ENCODE data around the gene POLR1F. TPM values are rescaled to one million over a fixed set of nuclear protein-coding genes. Genes with fewer than 3 reads are reported as not detected.

POLR1F gene
- total and polyA plus RNA-seq, 8 donors = 3.8 to 17.3 (median 6.0) TPM

DNA sequence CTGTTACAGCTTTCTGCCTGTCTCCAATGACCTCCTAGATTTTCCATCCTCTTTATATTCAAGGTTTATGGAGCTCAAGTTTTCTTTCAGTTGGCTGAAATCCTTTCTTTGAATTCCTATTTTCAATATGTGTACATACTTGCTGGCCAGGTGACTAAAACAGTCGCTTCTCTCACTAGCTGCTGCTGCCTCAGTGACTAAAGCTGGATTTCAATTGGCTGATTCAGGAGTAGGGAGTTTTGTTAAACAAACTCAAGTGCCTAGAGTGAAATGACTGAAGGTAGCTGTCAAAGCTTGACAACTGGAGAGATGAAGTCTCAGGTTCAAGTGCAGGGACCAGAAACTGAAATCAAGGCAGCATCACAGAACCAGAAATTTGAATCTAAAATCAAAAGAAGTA, 6.7 kb upstream of the POLR1F start:
- WGBS, 5 donors = 28 to 43% (median 39%) methylated on average over 1 of the region's 1 CpG
- H3K9me3 ChIP-seq = no peaks in the 10 kb centered on the region
- TF ChIP-seq EP300 (IDR thresholded peaks at IDR 0.05) (no peak), POLR2A (IDR thresholded peaks at IDR 0.05) (no peak), POLR2AphosphoS5 (IDR thresholded peaks at IDR 0.05) (no peak)
- TF ChIP-seq, protein P1, sequence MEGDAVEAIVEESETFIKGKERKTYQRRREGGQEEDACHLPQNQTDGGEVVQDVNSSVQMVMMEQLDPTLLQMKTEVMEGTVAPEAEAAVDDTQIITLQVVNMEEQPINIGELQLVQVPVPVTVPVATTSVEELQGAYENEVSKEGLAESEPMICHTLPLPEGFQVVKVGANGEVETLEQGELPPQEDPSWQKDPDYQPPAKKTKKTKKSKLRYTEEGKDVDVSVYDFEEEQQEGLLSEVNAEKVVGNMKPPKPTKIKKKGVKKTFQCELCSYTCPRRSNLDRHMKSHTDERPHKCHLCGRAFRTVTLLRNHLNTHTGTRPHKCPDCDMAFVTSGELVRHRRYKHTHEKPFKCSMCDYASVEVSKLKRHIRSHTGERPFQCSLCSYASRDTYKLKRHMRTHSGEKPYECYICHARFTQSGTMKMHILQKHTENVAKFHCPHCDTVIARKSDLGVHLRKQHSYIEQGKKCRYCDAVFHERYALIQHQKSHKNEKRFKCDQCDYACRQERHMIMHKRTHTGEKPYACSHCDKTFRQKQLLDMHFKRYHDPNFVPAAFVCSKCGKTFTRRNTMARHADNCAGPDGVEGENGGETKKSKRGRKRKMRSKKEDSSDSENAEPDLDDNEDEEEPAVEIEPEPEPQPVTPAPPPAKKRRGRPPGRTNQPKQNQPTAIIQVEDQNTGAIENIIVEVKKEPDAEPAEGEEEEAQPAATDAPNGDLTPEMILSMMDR (IDR thresholded peaks at IDR 0.05) = no peak

DNA sequence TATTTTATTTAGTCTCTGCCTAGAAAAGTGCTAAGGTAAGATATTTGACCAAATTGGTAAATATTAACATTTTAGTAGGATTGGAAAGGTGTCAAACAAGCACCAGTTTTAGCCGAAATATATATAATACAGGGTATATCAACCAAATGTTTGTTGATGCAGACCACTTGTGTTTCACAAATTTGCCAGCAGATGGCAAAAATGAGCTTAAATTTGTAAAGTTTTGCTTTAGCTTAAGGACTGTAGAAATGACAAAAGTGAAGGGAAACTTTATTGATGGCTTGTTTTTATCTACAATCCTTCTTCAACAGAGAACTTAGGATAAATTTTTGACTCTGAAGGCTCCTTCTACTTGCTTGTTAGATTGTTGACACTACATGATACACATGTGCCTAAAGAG, 4.8 kb upstream of the POLR1F start:
- H3K9me3 ChIP-seq = no peaks in the 10 kb centered on the region
- peak in 1 of 2 donors; percentile 70 for DNase-seq
- peaks cover 0 to 10% (median 8%) of the 10 kb centered on the region in 4 donors for H3K4me1 ChIP-seq
- H3K36me3 ChIP-seq = no peaks in the 10 kb centered on the region
- intact Hi-C loops (cut with DNase I; ENCODE audit: low total_unique reads) = loop anchor here (10.0 kb wide), 1 partner anchor 881 kb away; no protein-coding TSS in a partner anchor
- no peak overlapping the region for H3K4me3 ChIP-seq
- no peaks in the 10 kb centered on the region for H3K27me3 ChIP-seq
- TF ChIP-seq, protein P1 (IDR thresholded peaks at IDR 0.05) = peak in 4 of 7 experiments; percentile 26 to 48 (median 42)
- TF ChIP-seq POLR2A (IDR thresholded peaks at IDR 0.05) = no peak
- TF ChIP-seq POLR2AphosphoS5 (IDR thresholded peaks at IDR 0.05) = no peak
- TF ChIP-seq EP300 (IDR thresholded peaks at IDR 0.05) = no peak
- no peak overlapping the region for H3K27ac ChIP-seq
- 18 to 61% (median 41%) methylated on average over 1 of the region's 1 CpG for WGBS, 5 donors

More for the DNA sequence above, 6.7 kb upstream of the POLR1F start:
- Histone ChIP-seq H3K4me1 (no peaks in the 10 kb centered on the region), H3K36me3 (no peaks in the 10 kb centered on the region), H3K27ac (no peak overlapping the region), H3K27me3 (no peaks in the 10 kb centered on the region), H3K4me3 (no peak overlapping the region)
- intact Hi-C loops (cut with DNase I; ENCODE audit: low total_unique reads) = loop anchor here (10.0 kb wide), 1 partner anchor 879 kb away; no protein-coding TSS in a partner anchor
- DNase-seq = no peak

DNA sequence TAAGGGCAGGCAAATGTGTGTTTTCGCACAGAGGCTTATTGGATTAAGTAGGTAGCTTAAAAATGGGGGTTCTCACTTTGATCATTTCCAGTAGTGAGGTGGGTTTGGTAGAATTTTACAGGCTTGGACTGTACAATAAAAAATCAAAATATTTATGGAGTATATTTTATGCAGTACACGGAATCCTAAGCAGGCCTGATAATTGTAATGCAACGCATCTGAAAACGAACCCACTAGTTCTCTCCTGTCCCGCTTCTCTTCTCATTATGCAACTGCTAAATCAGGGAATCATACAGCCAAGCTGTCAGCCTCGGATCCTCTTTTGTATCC, 377 bp upstream of the POLR1F start:
- 52 to 60% (median 58%) methylated on average over 6 of the region's 6 CpGs for WGBS, 5 donors
- peak overlapping the region; percentile 76 to 94 (median 84) for H3K4me3 ChIP-seq
- DNase-seq = no peak
- intact Hi-C loops (cut with DNase I; ENCODE audit: low total_unique reads) = no loop called here
- H3K27ac ChIP-seq = peak overlapping the region in 4 of 5 donors; percentile 67 to 88 (median 74)
- TF ChIP-seq EP300 (IDR thresholded peaks at IDR 0.05) = no peak
- TF ChIP-seq, protein P1 (IDR thresholded peaks at IDR 0.05) = no peak
- H3K27me3 ChIP-seq = no peaks in the 10 kb centered on the region
- peaks cover 13 to 38% (median 30%) of the 10 kb centered on the region in 4 donors for H3K4me1 ChIP-seq
- no peaks in the 10 kb centered on the region for H3K9me3 ChIP-seq
- peaks cover 0 to under 1% (median 0%) of the 10 kb centered on the region in 4 donors for H3K36me3 ChIP-seq

DNA sequence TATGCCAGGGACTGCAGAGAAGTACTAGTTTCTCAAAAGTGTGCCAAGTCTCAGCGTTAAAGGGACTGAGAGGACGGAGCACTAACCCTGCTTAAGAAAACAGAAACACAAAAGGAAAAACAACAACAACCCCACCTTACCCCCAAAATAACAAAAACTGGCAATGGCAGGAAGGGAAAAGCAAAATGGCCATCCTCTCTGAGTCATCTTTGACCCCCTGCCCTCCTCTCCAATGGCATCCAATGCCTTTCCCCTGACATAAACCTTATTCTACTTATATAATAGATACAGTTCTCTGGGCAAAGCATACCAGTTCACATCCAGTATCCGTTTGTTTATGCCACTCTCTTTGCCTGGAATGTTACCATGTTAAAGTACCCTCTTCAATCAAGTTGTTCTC, 1.6 kb downstream of the POLR1F start:
- no peaks in the 10 kb centered on the region for H3K9me3 ChIP-seq
- peaks cover 13 to 38% (median 30%) of the 10 kb centered on the region in 4 donors for H3K4me1 ChIP-seq
- DNase-seq = no peak
- no peaks in the 10 kb centered on the region for H3K27me3 ChIP-seq
- peak overlapping the region in 2 of 4 donors; percentile 82 to 94 for H3K4me3 ChIP-seq
- no peak overlapping the region for H3K27ac ChIP-seq
- intact Hi-C loops (cut with DNase I; ENCODE audit: low total_unique reads) = no loop called here
- TF ChIP-seq POLR2A (IDR thresholded peaks at IDR 0.05) = no peak
- H3K36me3 ChIP-seq = peaks cover 4 to 17% (median 14%) of the 10 kb centered on the region in 4 donors
- 45 to 68% (median 57%) methylated on average over 3 of the region's 3 CpGs for WGBS, 5 donors

DNA sequence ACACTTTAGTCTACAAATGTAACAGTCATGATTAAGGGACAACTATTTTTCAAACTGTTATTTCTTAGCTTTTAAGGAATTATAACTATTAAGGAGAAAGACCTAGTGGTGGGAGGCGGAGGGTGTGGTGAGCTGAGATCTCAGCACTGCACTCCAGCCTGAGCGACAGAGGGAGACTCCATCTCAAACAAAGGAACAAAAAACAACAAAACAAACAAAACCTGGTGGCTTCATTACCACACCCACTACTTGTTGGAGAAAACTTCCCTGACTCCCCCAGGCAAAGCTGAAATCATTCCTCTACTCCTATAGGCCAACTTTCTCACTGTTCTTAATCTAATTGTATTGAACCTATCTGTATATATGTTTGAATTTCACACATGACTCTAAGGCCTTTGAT, 3.2 kb downstream of the POLR1F start:
- no peaks in the 10 kb centered on the region for H3K9me3 ChIP-seq
- WGBS, 5 donors = 70 to 77% (median 72%) methylated on average over 2 of the region's 2 CpGs
- H3K4me3 ChIP-seq = no peak overlapping the region
- intact Hi-C loops (cut with DNase I; ENCODE audit: low total_unique reads) = no loop called here
- peaks cover 4 to 26% (median 22%) of the 10 kb centered on the region in 4 donors for H3K36me3 ChIP-seq
- H3K4me1 ChIP-seq = peaks cover 13 to 38% (median 30%) of the 10 kb centered on the region in 4 donors
- DNase-seq = no peak
- no peaks in the 10 kb centered on the region for H3K27me3 ChIP-seq
- TF ChIP-seq POLR2AphosphoS5 (IDR thresholded peaks at IDR 0.05) = no peak
- TF ChIP-seq EP300 (IDR thresholded peaks at IDR 0.05) = no peak
- no peak for TF ChIP-seq POLR2A (IDR thresholded peaks at IDR 0.05)
- TF ChIP-seq, protein P1 (IDR thresholded peaks at IDR 0.05) = no peak
- no peak overlapping the region for H3K27ac ChIP-seq
